HG02970 (cell line): ENCODE data around the gene MBP.
"Not testable (repeated sequence)": the region's sequence is repeated elsewhere in the genome, so short reads cannot be mapped to it uniquely, and the experiment has no call there.

Experiments
- ATAC-seq: cut with Tn5 transposase; IDR thresholded peaks from one replicate; pipeline ENCODE4 v1.9.1; 2021; ENCODE audit warnings: mild to moderate bottlenecking, moderate library complexity, moderate number of reproducible peaks; ENCODE audit not compliant: unreplicated experiment, low FRiP score

MBP gene

GRCh38 chr18:77035380-77036187, 97.0 kb downstream of the MBP start:
- no peak for ATAC-seq

GRCh38 chr18:77033575-77033974, 99.0 kb downstream of the MBP start:
- no peak for ATAC-seq

GRCh38 chr18:77032181-77032701, 100.3 kb downstream of the MBP start:
- no peak for ATAC-seq

- ATAC-seq, result no peak
These were observed 100.9 kb downstream of the MBP start for GRCh38 chr18:77031662-77032061.

GRCh38 chr18:77030201-77030600, 102.4 kb downstream of the MBP start:
- no peak for ATAC-seq

GRCh38 chr18:77025831-77026363, 106.7 kb downstream of the MBP start:
- ATAC-seq, result no peak

GRCh38 chr18:77025123-77025522, 107.5 kb downstream of the MBP start:
- no peak for ATAC-seq

- ATAC-seq, result no peak
These were observed 108.1 kb downstream of the MBP start for GRCh38 chr18:77024476-77024875.

- ATAC-seq, result no peak
These were observed 109.3 kb downstream of the MBP start for GRCh38 chr18:77023102-77023782.

- no peak for ATAC-seq
These were observed 110.0 kb downstream of the MBP start for GRCh38 chr18:77022556-77022955.

GRCh38 chr18:77022116-77022515, 110.5 kb downstream of the MBP start:
- ATAC-seq, result no peak

GRCh38 chr18:77021478-77021877, 111.1 kb downstream of the MBP start:
- not testable (repeated sequence) for ATAC-seq

GRCh38 chr18:77021075-77021474, 111.5 kb downstream of the MBP start:
- ATAC-seq, result no peak

- no peak for ATAC-seq
These were observed 112.0 kb downstream of the MBP start for GRCh38 chr18:77020561-77020960.

GRCh38 chr18:77019641-77020040, 112.9 kb downstream of the MBP start:
- ATAC-seq, result no peak

GRCh38 chr18:77018650-77019049, 113.9 kb downstream of the MBP start:
- not testable (repeated sequence) for ATAC-seq

GRCh38 chr18:77017355-77017754, 115.2 kb downstream of the MBP start:
- ATAC-seq, result no peak

GRCh38 chr18:77016936-77017335, 115.6 kb downstream of the MBP start:
- ATAC-seq, result no peak

- ATAC-seq, result no peak
These were observed 116.5 kb downstream of the MBP start for GRCh38 chr18:77015771-77016710.

GRCh38 chr18:77015169-77015568, 117.4 kb downstream of the MBP start:
- ATAC-seq, result no peak
